ENCODE measurements around the gene MDM2. TPM values are rescaled to one million over a fixed set of nuclear protein-coding genes. Genes with fewer than 3 reads are reported as not detected.

The MDM2 gene
- total and polyA plus RNA-seq, 2 of the 8 experiments (the other 6 are each of a cell fraction or from before 2014, with no cell fraction given): 15.1 to 115 TPM

- TF ChIP-seq CBX8 (IDR thresholded peaks at IDR 0.05; ENCODE audit: borderline replicate concordance, low read depth, low read length) (no peak), NRF1 (IDR thresholded peaks at IDR 0.05; ENCODE audit: low read depth, low read length) (no peak), SP2 (IDR thresholded peaks at IDR 0.05; ENCODE audit: low read length) (no peak), SP1 (IDR thresholded peaks at IDR 0.05; ENCODE audit: low read depth, low read length) (no peak), CHD2 (IDR thresholded peaks at IDR 0.05; ENCODE audit: low read length) (no peak), USF2 (IDR thresholded peaks at IDR 0.05; ENCODE audit: low read length) (no peak), SP4 (IDR thresholded peaks at IDR 0.05; ENCODE audit: low read length) (no peak), POLR2A (IDR thresholded peaks at IDR 0.05; ENCODE audit: control extremely low read depth in 1 of 2, low read depth in 2 of 2, low read length in 2 of 2) (no peak), POU5F1 (IDR thresholded peaks at IDR 0.05; ENCODE audit: low read depth, low read length) (no peak)
Observed at GRCh38 chr12:68871396-68871795, 63.4 kb downstream of the MDM2 start (continued).

Measured in H1 (cell line).